ENCODE results near the gene KRTAP19-2.

DNA sequence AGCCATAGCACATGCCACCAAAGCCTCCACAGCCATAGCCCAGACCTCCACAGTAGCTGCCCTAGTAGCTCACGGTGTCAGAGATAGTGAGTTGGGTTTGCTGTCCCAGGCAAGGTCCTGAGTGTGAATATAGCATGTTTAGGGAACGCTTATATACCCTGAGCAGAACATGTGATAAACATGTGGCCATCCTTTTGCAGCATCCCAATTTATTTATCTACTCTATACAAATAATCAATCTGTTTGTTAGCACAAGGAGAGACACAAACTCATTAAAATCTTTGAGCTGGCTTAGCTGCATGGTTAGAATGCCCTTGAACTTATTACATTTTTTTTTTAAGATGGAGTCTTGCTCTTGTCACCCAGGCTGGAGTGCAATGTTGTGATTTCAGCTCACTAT is at the start of gene KRTAP19-2:
- TF ChIP-seq, protein P1, sequence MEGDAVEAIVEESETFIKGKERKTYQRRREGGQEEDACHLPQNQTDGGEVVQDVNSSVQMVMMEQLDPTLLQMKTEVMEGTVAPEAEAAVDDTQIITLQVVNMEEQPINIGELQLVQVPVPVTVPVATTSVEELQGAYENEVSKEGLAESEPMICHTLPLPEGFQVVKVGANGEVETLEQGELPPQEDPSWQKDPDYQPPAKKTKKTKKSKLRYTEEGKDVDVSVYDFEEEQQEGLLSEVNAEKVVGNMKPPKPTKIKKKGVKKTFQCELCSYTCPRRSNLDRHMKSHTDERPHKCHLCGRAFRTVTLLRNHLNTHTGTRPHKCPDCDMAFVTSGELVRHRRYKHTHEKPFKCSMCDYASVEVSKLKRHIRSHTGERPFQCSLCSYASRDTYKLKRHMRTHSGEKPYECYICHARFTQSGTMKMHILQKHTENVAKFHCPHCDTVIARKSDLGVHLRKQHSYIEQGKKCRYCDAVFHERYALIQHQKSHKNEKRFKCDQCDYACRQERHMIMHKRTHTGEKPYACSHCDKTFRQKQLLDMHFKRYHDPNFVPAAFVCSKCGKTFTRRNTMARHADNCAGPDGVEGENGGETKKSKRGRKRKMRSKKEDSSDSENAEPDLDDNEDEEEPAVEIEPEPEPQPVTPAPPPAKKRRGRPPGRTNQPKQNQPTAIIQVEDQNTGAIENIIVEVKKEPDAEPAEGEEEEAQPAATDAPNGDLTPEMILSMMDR (IDR thresholded peaks at IDR 0.05): no peak
- TF ChIP-seq POLR2AphosphoS5 (IDR thresholded peaks at IDR 0.05) (no peak), EP300 (IDR thresholded peaks at IDR 0.05) (no peak)
